Upper lobe of left lung (tissue), 6 donors: ENCODE measurements around the gene MAP2K1. TPM values are rescaled to one million over a fixed set of nuclear protein-coding genes. Genes with fewer than 3 reads are reported as not detected.

Experiments used
- ATAC-seq, 2 donors: fragments of 200-7000 bp; cut with Tn5 transposase; one replicate each; pipeline ENCODE4 v1.9.1; 2022; ENCODE audit warnings: mild to moderate bottlenecking in 2 of 2, moderate library complexity in 2 of 2; ENCODE audit not compliant: low FRiP score in 2 of 2
- DNase-seq, 2 donors: peaks; one replicate each; pipeline ENCODE4 v3.0.0-alpha.2; 2019 to 2020
- H3K27ac ChIP-seq, 4 donors: fragments of 200-600 bp; sonication (generic); one replicate each; pipeline ENCODE4 v1.5.1; 2016 to 2019
- H3K27me3 ChIP-seq, 4 donors: fragments of 200-600 bp; sonication (generic); one replicate each; pipeline ENCODE4 v1.5.1; 2017 to 2019
- H3K36me3 ChIP-seq, 4 donors: fragments of 200-600 bp; sonication (generic); one replicate each; pipeline ENCODE4 v1.5.1; 2016 to 2019
- H3K4me1 ChIP-seq, 4 donors: fragments of 200-600 bp; sonication (generic); one replicate each; pipeline ENCODE4 v1.5.1; 2018 to 2019
- H3K4me3 ChIP-seq, 4 donors: fragments of 200-600 bp; sonication (generic); one replicate each; pipeline ENCODE4 v1.5.1; 2017 to 2019; ENCODE audit warnings: mild to moderate bottlenecking in 2 of 4, moderate library complexity in 1 of 4
- H3K9me3 ChIP-seq, 4 donors: fragments of 200-600 bp; sonication (generic); one replicate each; pipeline ENCODE4 v1.5.1; 2018 to 2019
- EP300 ChIP-seq, 4 donors: sonication (generic); formaldehyde crosslinking; IDR thresholded peaks; one replicate each; pipeline ENCODE4 v1.5.1; 2017; ENCODE audit warnings: antibody characterized with exemption in 4 of 4, control low read depth in 2 of 4
- POLR2A ChIP-seq, 4 donors: fragments of 450-650 bp; IDR thresholded peaks; one replicate each; pipeline ENCODE4 v1.5.1; 2016 to 2017; ENCODE audit warnings: antibody characterized with exemption in 4 of 4, mild to moderate bottlenecking in 2 of 4
- POLR2AphosphoS5 ChIP-seq, 2 donors: sonication (generic); formaldehyde crosslinking; IDR thresholded peaks; one replicate each; pipeline ENCODE4 v1.5.1; 2017; ENCODE audit warnings: antibody characterized with exemption in 2 of 2
- WGBS, 2 donors: methylation state at CpG; one replicate each; pipeline ENCODE4 v1.1.5; 2017 to 2018; 5-methylcytosine and 5-hydroxymethylcytosine counted together
- total RNA-seq, 6 donors: library from RNA; depleted of rRNA in 4 of 6; stranded (reverse); fragments of >200 nt in 4 of 6; gene quantifications; one replicate each; pipeline versions ENCODE4 v1.1.0 to v1.2.1, GENCODE V29; 2016 to 2021
- TF ChIP-seq, protein P1 (sequence below), 6 experiments: fragments of 450-650 bp in 4 of 6; fragments of 200-600 bp in 2 of 6; sonication (generic) in 2 of 6; IDR thresholded peaks; one replicate each; pipeline ENCODE4 v1.5.1; 2016 to 2019; ENCODE audit warnings: antibody characterized with exemption in 6 of 6
- donor health status: DM: no; HTN: no; CAD: no; lungs with moderate emphysema.
- donor health status: DM: no; HTN: yes; CAD: no; lungs with severe emphysema.

Gene MAP2K1
- total RNA-seq, 6 donors from 2014 or later: 38.5 to 80.3 (median 62.4) TPM

DNA sequence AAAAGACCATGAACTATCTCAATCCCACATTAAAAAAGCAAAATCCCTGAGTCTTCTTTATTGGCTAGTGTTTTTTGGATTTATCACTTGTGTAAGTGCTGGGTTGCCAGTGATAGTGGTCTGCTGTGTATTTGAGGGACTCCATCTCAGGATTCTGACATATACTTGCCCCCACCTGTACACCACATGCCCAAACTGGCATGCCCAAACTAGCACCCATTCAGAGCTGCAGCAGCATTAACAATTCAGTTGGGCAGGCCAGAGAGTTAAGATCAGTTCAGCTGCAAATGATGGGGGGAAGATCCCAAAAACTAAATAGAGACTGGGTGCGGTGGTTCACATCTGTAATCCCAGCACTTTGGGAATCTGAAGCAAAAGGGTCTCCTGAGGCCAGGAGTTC, 23.9 kb upstream of the MAP2K1 start:
- Histone ChIP-seq H3K36me3 (no peaks in the 10 kb centered on the region), H3K27ac (no peak overlapping the region), H3K9me3 (no peaks in the 10 kb centered on the region), H3K27me3 (no peaks in the 10 kb centered on the region), H3K4me3 (no peak overlapping the region), H3K4me1 (no peaks in the 10 kb centered on the region)
- DNase-seq: no peak
- ATAC-seq: no peak
- no peak for TF ChIP-seq POLR2AphosphoS5 (IDR thresholded peaks at IDR 0.05)
- TF ChIP-seq POLR2A (IDR thresholded peaks at IDR 0.05): no peak
- TF ChIP-seq, protein P1, sequence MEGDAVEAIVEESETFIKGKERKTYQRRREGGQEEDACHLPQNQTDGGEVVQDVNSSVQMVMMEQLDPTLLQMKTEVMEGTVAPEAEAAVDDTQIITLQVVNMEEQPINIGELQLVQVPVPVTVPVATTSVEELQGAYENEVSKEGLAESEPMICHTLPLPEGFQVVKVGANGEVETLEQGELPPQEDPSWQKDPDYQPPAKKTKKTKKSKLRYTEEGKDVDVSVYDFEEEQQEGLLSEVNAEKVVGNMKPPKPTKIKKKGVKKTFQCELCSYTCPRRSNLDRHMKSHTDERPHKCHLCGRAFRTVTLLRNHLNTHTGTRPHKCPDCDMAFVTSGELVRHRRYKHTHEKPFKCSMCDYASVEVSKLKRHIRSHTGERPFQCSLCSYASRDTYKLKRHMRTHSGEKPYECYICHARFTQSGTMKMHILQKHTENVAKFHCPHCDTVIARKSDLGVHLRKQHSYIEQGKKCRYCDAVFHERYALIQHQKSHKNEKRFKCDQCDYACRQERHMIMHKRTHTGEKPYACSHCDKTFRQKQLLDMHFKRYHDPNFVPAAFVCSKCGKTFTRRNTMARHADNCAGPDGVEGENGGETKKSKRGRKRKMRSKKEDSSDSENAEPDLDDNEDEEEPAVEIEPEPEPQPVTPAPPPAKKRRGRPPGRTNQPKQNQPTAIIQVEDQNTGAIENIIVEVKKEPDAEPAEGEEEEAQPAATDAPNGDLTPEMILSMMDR (IDR thresholded peaks at IDR 0.05): no peak
- no peak for TF ChIP-seq EP300 (IDR thresholded peaks at IDR 0.05)
- 82 to 93% methylated on average over 1 of the region's 1 CpG for WGBS, 2 donors

DNA sequence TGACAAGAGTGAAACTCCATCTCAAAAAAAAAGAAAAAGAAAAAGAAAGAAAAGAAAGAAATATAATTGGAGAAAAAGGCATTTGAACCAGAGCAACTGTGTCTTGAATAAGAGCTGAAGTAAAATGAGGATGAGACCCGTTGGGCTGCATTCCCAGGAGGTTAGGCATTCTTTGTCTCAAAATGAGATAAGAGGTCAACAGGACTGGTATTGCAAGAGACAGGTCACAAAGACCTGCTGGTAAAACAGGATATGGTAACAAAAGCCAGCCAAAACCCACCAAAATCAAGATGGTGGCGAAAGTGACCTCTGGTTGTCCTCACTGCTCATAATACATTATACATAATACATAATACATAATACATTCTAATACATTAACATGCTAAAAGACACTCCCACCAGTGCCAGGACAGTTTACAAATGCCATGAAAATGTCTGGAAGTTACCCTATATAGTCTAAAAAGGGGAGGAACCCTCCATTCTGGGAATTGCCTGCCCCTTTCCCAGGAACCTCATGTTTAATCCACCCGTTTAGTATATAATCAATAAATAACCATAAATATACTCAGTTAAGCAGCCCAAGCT, 21.7 kb upstream of the MAP2K1 start:
- DNase-seq (no peak), ATAC-seq (no peak)
- Histone ChIP-seq H3K27me3 (no peaks in the 10 kb centered on the region), H3K4me1 (peaks cover 6 to 7% (median 6%) of the 10 kb centered on the region in 4 donors), H3K27ac (no peak overlapping the region), H3K36me3 (no peaks in the 10 kb centered on the region), H3K9me3 (no peaks in the 10 kb centered on the region), H3K4me3 (no peak overlapping the region)
- no peak for TF ChIP-seq POLR2A (IDR thresholded peaks at IDR 0.05)
- TF ChIP-seq, protein P1 (IDR thresholded peaks at IDR 0.05): no peak
- no peak for TF ChIP-seq EP300 (IDR thresholded peaks at IDR 0.05)
- TF ChIP-seq POLR2AphosphoS5 (IDR thresholded peaks at IDR 0.05): no peak
- 90% methylated on average over 3 of the region's 3 CpGs for WGBS, 2 donors

DNA sequence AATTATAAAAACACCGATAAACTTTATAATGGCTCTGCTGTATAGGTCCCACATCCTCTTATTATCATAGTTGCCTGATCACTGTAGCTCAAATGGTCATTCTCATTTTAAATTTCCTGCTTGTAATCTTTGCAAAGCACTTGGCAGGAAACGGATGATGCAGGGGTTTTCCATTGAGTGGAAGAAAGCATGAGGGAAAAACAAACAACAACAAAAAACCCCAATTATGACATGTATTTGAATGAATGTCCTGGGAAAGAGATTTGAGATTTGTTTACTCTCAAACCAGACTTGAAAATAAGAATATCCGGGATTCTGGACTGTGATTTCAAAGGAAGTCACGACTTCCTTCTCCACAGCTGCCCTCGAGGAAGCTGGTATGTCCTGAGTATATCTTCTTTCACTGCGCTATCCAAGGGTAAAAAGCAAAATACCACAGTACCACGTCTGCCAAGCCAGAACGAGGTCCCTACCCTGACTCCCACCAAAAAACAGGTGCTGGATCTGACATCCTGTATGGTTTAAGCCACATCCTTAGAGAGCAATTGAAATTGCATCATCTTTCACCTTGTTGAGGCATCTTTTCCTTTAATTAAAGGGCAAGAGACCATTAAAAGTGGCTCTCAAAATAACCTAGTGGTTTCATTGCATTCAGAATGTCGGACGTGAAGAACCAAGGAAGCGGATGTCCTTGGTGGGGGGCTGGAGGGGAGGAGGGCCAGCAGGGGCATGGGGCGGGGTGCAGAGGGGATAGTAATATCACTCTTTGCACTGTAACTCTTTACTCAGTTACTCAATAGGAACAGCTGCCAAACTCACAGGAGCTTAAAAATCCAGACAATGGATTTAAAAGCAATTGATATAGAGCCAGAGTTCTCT, 16.7 kb upstream of the MAP2K1 start:
- peak overlapping the region; percentile 59 to 85 (median 74) for H3K27ac ChIP-seq
- peaks cover 0 to 4% (median 2%) of the 10 kb centered on the region in 4 donors for H3K9me3 ChIP-seq
- peaks cover 9 to 14% (median 12%) of the 10 kb centered on the region in 4 donors for H3K4me1 ChIP-seq
- ATAC-seq: peak in 1 of 2 donors; percentile 50
- no peaks in the 10 kb centered on the region for H3K36me3 ChIP-seq
- no peaks in the 10 kb centered on the region for H3K27me3 ChIP-seq
- WGBS, 2 donors: 9 to 15% methylated on average over 12 of the region's 12 CpGs
- no peak for DNase-seq
- H3K4me3 ChIP-seq: peak overlapping the region; percentile 13 to 42 (median 32)
- TF ChIP-seq, protein P1 (IDR thresholded peaks at IDR 0.05): no peak
- TF ChIP-seq POLR2AphosphoS5 (IDR thresholded peaks at IDR 0.05): peak; percentile 16 to 36
- peak in 1 of 4 donors; percentile 12 for TF ChIP-seq POLR2A (IDR thresholded peaks at IDR 0.05)

DNA sequence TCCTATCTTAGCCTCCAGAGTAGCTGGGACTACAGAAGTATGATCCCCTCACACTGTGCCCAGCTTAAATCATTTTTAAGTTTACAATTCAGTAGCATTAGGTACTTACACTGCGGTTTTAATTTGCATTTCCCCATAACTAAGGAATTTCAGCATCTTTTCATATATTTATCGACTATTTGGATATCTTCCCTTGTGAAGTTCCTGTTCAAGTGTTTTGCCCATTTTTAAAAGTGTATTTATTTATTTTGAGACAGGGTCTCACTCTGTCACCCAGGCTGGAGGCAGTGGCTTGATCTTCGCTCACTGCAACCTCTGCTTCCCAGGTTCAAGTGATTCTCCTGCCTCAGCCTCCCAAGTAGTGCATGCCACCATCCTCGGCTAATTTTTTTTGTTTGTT, 12.5 kb upstream of the MAP2K1 start:
- peaks cover 0 to 4% (median 2%) of the 10 kb centered on the region in 4 donors for H3K9me3 ChIP-seq
- peaks cover 9 to 14% (median 12%) of the 10 kb centered on the region in 4 donors for H3K4me1 ChIP-seq
- no peaks in the 10 kb centered on the region for H3K27me3 ChIP-seq
- no peaks in the 10 kb centered on the region for H3K36me3 ChIP-seq
- 81 to 97% methylated on average over 4 of the region's 4 CpGs for WGBS, 2 donors
- H3K27ac ChIP-seq: no peak overlapping the region
- TF ChIP-seq POLR2AphosphoS5 (IDR thresholded peaks at IDR 0.05) (no peak), EP300 (IDR thresholded peaks at IDR 0.05) (no peak), POLR2A (IDR thresholded peaks at IDR 0.05) (no peak)
- TF ChIP-seq, protein P1 (IDR thresholded peaks at IDR 0.05): no peak
- no peak for ATAC-seq
- no peak overlapping the region for H3K4me3 ChIP-seq
- no peak for DNase-seq
